GM12872 (cell line): ENCODE measurements around the gene NAGA.

Experiments
- TF ChIP-seq, protein P1 (sequence below): IDR thresholded peaks from 3 replicates; pipeline ENCODE4 v1.5.1; 2011; ENCODE audit warnings: low read depth, mild to moderate bottlenecking, low read length, moderate library complexity; ENCODE audit not compliant: insufficient read depth

Gene NAGA

GRCh38 chr22:42065438-42066125 is 5.0 kb downstream of the NAGA start:
- TF ChIP-seq, protein P1, sequence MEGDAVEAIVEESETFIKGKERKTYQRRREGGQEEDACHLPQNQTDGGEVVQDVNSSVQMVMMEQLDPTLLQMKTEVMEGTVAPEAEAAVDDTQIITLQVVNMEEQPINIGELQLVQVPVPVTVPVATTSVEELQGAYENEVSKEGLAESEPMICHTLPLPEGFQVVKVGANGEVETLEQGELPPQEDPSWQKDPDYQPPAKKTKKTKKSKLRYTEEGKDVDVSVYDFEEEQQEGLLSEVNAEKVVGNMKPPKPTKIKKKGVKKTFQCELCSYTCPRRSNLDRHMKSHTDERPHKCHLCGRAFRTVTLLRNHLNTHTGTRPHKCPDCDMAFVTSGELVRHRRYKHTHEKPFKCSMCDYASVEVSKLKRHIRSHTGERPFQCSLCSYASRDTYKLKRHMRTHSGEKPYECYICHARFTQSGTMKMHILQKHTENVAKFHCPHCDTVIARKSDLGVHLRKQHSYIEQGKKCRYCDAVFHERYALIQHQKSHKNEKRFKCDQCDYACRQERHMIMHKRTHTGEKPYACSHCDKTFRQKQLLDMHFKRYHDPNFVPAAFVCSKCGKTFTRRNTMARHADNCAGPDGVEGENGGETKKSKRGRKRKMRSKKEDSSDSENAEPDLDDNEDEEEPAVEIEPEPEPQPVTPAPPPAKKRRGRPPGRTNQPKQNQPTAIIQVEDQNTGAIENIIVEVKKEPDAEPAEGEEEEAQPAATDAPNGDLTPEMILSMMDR: no peak

- TF ChIP-seq, protein P1: no peak
Observed at GRCh38 chr22:42064629-42065028, 6.0 kb downstream of the NAGA start.

DNA sequence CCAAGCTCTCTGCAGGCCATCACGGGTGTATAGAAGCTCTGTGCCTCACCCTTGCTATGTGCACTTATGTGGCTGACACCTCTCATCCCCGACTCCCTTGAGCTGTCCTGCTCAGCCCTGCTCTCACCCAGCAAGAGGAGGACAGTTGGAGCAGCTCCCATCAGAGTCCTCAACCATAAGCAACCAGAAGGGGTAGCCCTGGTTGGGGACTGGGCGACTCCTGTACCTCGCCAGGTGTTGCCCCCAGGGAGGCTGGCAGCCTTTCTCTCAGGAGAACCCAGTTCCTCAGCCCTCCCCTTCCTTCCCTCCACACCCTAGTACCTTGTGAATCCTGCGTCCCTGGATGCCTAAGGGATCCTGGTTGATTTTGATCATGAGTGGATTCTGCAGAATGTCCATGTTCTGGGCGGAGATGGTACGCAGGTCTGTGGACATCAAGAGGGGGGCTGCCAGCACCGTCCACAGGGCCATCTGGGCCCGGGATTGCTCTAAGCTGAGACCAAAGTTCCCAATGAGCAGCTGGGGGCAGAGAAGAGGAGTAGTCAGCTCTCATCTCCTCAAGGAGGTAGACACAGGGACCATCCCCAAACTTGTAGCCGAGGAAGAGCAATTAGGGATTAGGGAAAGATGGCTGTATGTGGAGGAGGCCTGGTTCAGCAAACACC is 8.0 kb downstream of the NAGA start:
- TF ChIP-seq, protein P1: no peak

DNA sequence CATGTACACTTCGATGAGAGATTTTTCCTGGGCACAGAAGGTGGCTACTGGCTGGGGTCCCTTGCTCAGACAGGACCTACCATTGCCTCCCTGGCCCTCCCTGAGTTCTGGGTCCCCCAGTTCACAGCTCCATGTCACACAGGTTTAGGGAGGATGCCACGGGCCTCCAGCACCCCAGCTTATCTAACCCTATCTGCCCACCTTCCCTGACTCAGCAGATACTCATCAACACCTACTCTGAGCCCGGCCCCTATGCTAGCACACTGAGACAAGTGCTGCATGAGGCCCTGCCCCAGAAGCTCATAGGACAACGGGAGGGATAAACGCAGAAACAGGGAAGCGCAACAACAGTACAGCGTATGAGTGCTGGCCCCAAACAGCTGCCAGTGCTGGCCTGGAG is 9.6 kb downstream of the NAGA start:
- TF ChIP-seq, protein P1: no peak

DNA sequence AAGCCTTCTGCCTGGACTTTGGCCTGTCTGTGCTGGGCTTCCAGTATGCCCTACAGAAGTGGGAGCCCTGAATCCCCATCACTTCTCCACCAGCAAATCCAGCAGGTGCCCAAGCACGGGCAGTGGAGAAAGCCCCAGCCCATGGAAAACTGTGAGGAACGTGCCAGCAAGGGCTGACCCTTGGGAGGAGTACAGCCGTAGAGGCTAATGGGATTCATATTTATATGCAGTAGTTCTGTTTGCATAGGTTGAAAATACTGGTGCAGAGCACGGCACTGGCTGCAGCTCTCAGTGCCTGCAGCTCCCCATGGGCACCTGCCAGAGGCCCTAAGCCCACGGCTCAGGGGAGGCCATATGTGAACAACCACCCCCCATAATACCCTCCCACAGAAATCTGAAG is 10.1 kb downstream of the NAGA start:
- TF ChIP-seq, protein P1: no peak

- TF ChIP-seq, protein P1: no peak
Observed at GRCh38 chr22:42056757-42057511, 13.7 kb downstream of the NAGA start.

GRCh38 chr22:42052765-42053164 is 17.8 kb downstream of the NAGA start:
- TF ChIP-seq, protein P1: no peak
